ENCODE results near the gene MS4A14. TPM values are rescaled to one million over a fixed set of nuclear protein-coding genes. Genes with fewer than 3 reads are reported as not detected.

Gene MS4A14
- total and polyA plus RNA-seq, 2 donors (not counting 1 experiment from before 2014, with no cell fraction given): 3.4 to 5.4 TPM

GRCh38 chr11:60428517-60428916, 32.3 kb downstream of the MS4A14 start:
- H3K4me2 ChIP-seq (replicated peaks; ENCODE audit: low read depth, low read length, poor library complexity, severe bottlenecking): no peak overlapping the region
- CTCF ChIA-PET: no interaction called here
- H2AFZ ChIP-seq (ENCODE audit: insufficient read depth, low read depth, low read length, poor library complexity, severe bottlenecking): no peak overlapping the region
- intact Hi-C loops (cut with micrococcal nuclease): no loop called here
- no peaks in the 10 kb centered on the region for H3K36me3 ChIP-seq (replicated peaks in 1 of 2; ENCODE audit: control extremely low read depth in 1 of 2, control insufficient read depth in 1 of 2, extremely low read depth in 1 of 2, insufficient read depth in 2 of 2, low read length in 1 of 2)
- Mint-ChIP-seq H3K4me1 (peaks cover 20% of the 10 kb centered on the region), H3K27ac (peak overlapping the region; percentile 20), H3K27me3 (no peaks in the 10 kb centered on the region), H3K9me3 (ENCODE audit: insufficient read depth) (no peaks in the 10 kb centered on the region), H3K4me3 (no peak overlapping the region)
- TF ChIP-seq CTCF (IDR thresholded peaks at IDR 0.05) (no peak), EZH2 (IDR thresholded peaks at IDR 0.05; ENCODE audit: borderline replicate concordance, insufficient read depth, low read depth, low read length, poor library complexity, severe bottlenecking) (no peak)
- no peak overlapping the region for H3K4me3 ChIP-seq (ENCODE audit: control extremely low read depth in 1 of 5, extremely low read depth in 1 of 5, insufficient read depth in 1 of 5, low read depth in 2 of 5, low read length in 4 of 5)
- no peaks in the 10 kb centered on the region for H3K9me3 ChIP-seq (ENCODE audit: control extremely low read depth in 1 of 3, control insufficient read depth in 2 of 3, insufficient read depth in 1 of 3, low read length in 2 of 3)
- WGBS (ENCODE audit: insufficient coverage): no CpG with 5 or more reads among the region's 2 CpGs
- H4K20me1 ChIP-seq (ENCODE audit: control insufficient read depth, insufficient read depth, low read length, poor library complexity, severe bottlenecking): no peaks in the 10 kb centered on the region
- no peak overlapping the region for H3K9ac ChIP-seq (ENCODE audit: low read length)
- no peak overlapping the region for H3K27ac ChIP-seq (ENCODE audit: low read length in 2 of 2)
- no peaks in the 10 kb centered on the region for H3K27me3 ChIP-seq (replicated peaks in 1 of 4; ENCODE audit: control extremely low read depth in 1 of 4, control insufficient read depth in 3 of 4, insufficient read depth in 4 of 4, low read length in 3 of 4)
- ATAC-seq (ENCODE audit: low read depth) (no peak), DNase-seq (no peak)
- H3K79me2 ChIP-seq (ENCODE audit: control insufficient read depth, insufficient read depth, low read length): no peaks in the 10 kb centered on the region
- POLR2A ChIA-PET: no interaction called here
- no peaks in the 10 kb centered on the region for H3K4me1 ChIP-seq (ENCODE audit: control insufficient read depth in 2 of 2, insufficient read depth in 2 of 2, low read length in 2 of 2)

GRCh38 chr11:60429272-60429671, 33.0 kb downstream of the MS4A14 start, which contains the start of gene MS4A5:
TSS of gene MS4A5 (plus strand) at chr11:60429572. CDS start at chr11:60429675, 103 bp downstream.
- WGBS (ENCODE audit: insufficient coverage): 100% methylated on average over 1 of the region's 5 CpGs
- intact Hi-C loops (cut with micrococcal nuclease): no loop called here
- Histone ChIP-seq H3K27me3 (replicated peaks in 1 of 4; ENCODE audit: control extremely low read depth in 1 of 4, control insufficient read depth in 3 of 4, insufficient read depth in 4 of 4, low read length in 3 of 4) (no peaks in the 10 kb centered on the region), H3K9ac (ENCODE audit: low read length) (no peak within 1 kb of the TSS), H3K4me3 (ENCODE audit: control extremely low read depth in 1 of 5, extremely low read depth in 1 of 5, insufficient read depth in 1 of 5, low read depth in 2 of 5, low read length in 4 of 5) (no peak within 1 kb of the TSS), H3K36me3 (replicated peaks in 1 of 2; ENCODE audit: control extremely low read depth in 1 of 2, control insufficient read depth in 1 of 2, extremely low read depth in 1 of 2, insufficient read depth in 2 of 2, low read length in 1 of 2) (no peaks in the 10 kb centered on the region), H3K79me2 (ENCODE audit: control insufficient read depth, insufficient read depth, low read length) (no peaks in the 10 kb centered on the region), H3K4me2 (replicated peaks; ENCODE audit: low read depth, low read length, poor library complexity, severe bottlenecking) (no peak within 1 kb of the TSS), H3K4me1 (ENCODE audit: control insufficient read depth in 2 of 2, insufficient read depth in 2 of 2, low read length in 2 of 2) (no peaks in the 10 kb centered on the region), H4K20me1 (ENCODE audit: control insufficient read depth, insufficient read depth, low read length, poor library complexity, severe bottlenecking) (no peaks in the 10 kb centered on the region), H2AFZ (ENCODE audit: insufficient read depth, low read depth, low read length, poor library complexity, severe bottlenecking) (no peak within 1 kb of the TSS), H3K9me3 (ENCODE audit: control extremely low read depth in 1 of 3, control insufficient read depth in 2 of 3, insufficient read depth in 1 of 3, low read length in 2 of 3) (no peaks in the 10 kb centered on the region), H3K27ac (ENCODE audit: low read length in 2 of 2) (no peak within 1 kb of the TSS)
- no peaks in the 10 kb centered on the region for H3K9me3 Mint-ChIP-seq (ENCODE audit: insufficient read depth)
- ATAC-seq (ENCODE audit: low read depth) (no peak), DNase-seq (no peak)
- no peak within 1 kb of the TSS for H3K4me3 Mint-ChIP-seq
- peaks cover 24% of the 10 kb centered on the region for H3K4me1 Mint-ChIP-seq
- ChIA-PET POLR2A (no interaction called here), CTCF (no interaction called here)
- TF ChIP-seq CTCF (IDR thresholded peaks at IDR 0.05) (no peak), EZH2 (IDR thresholded peaks at IDR 0.05; ENCODE audit: borderline replicate concordance, insufficient read depth, low read depth, low read length, poor library complexity, severe bottlenecking) (no peak)
- peak within 1 kb of the TSS; percentile 20 for H3K27ac Mint-ChIP-seq
- H3K27me3 Mint-ChIP-seq: no peaks in the 10 kb centered on the region
